ENCODE results near the gene HACD3.
"Not testable (repeated sequence)": the region's sequence is repeated elsewhere in the genome, so short reads cannot be mapped to it uniquely, and the experiment has no call there.

Gene HACD3

GRCh38 chr15:65550681-65551098 is 20.4 kb downstream of the HACD3 start:
- no peak for DNase-seq

- DNase-seq = no peak
Observed at GRCh38 chr15:65551183-65551582, 20.9 kb downstream of the HACD3 start.

- not testable (repeated sequence) for DNase-seq
Observed at GRCh38 chr15:65552851-65553250, 22.6 kb downstream of the HACD3 start.

- DNase-seq = no peak
Observed at GRCh38 chr15:65553691-65554090, 23.4 kb downstream of the HACD3 start.

- no peak for DNase-seq
Observed at GRCh38 chr15:65556622-65557021, 26.4 kb downstream of the HACD3 start.

GRCh38 chr15:65558336-65558735 is 28.1 kb downstream of the HACD3 start:
- DNase-seq = no peak

- DNase-seq = no peak
Observed at GRCh38 chr15:65558997-65559760, 28.9 kb downstream of the HACD3 start.

GRCh38 chr15:65559941-65560340 is 29.7 kb downstream of the HACD3 start:
- DNase-seq = no peak

- DNase-seq = no peak
Observed at GRCh38 chr15:65561934-65562333, 31.7 kb downstream of the HACD3 start.

- DNase-seq = no peak
Observed at GRCh38 chr15:65569728-65570127, 39.5 kb downstream of the HACD3 start.

- DNase-seq = no peak
Observed at GRCh38 chr15:65571971-65572370, 41.7 kb downstream of the HACD3 start.

GRCh38 chr15:65576664-65577063 is 46.4 kb downstream of the HACD3 start:
- no peak for DNase-seq

GRCh38 chr15:65577129-65577996 is 47.1 kb downstream of the HACD3 start:
- DNase-seq = no peak

- no peak for DNase-seq
Observed at GRCh38 chr15:65578904-65579728, 48.9 kb downstream of the HACD3 start.

GRCh38 chr15:65579762-65580161 is 49.5 kb downstream of the HACD3 start:
- DNase-seq = no peak

GRCh38 chr15:65580287-65580686 is 50.0 kb downstream of the HACD3 start:
- no peak for DNase-seq

GRCh38 chr15:65583701-65584100 is 53.4 kb downstream of the HACD3 start:
- no peak for DNase-seq

GRCh38 chr15:65584241-65584640 is 54.0 kb downstream of the HACD3 start:
- no peak for DNase-seq

- no peak for DNase-seq
Observed at GRCh38 chr15:65587094-65587493, 56.8 kb downstream of the HACD3 start.

- no peak for DNase-seq
Observed at GRCh38 chr15:65595960-65596359, 65.7 kb downstream of the HACD3 start.

- DNase-seq = no peak
Observed at GRCh38 chr15:65598468-65598867, 68.2 kb downstream of the HACD3 start.

GRCh38 chr15:65599677-65600076 is 69.4 kb downstream of the HACD3 start:
- no peak for DNase-seq

GRCh38 chr15:65603134-65603533 is 72.9 kb downstream of the HACD3 start:
- DNase-seq = no peak

All from NCI-H1417 treated with DMSO at 0.1 percent for 48 hours (cell line).